HG03135 (cell line): ENCODE results near the gene HIC1.

ENCODE experiments used
- ATAC-seq: cut with Tn5 transposase; IDR thresholded peaks from one replicate; pipeline ENCODE4 v1.9.1; 2021; ENCODE audit warnings: mild to moderate bottlenecking, moderate library complexity; ENCODE audit not compliant: unreplicated experiment

The HIC1 gene

GRCh38 chr17:2025220-2025621, 29.7 kb upstream of the HIC1 start, which contains the start of gene RTN4RL1:
Gene RTN4RL1 (minus strand): TSS chr17:2025334. CDS start chr17:2024865, 469 bp downstream.
- ATAC-seq: no peak

- no peak for ATAC-seq
Measured at GRCh38 chr17:2025622-2026309, 29.1 kb upstream of the HIC1 start.

DNA sequence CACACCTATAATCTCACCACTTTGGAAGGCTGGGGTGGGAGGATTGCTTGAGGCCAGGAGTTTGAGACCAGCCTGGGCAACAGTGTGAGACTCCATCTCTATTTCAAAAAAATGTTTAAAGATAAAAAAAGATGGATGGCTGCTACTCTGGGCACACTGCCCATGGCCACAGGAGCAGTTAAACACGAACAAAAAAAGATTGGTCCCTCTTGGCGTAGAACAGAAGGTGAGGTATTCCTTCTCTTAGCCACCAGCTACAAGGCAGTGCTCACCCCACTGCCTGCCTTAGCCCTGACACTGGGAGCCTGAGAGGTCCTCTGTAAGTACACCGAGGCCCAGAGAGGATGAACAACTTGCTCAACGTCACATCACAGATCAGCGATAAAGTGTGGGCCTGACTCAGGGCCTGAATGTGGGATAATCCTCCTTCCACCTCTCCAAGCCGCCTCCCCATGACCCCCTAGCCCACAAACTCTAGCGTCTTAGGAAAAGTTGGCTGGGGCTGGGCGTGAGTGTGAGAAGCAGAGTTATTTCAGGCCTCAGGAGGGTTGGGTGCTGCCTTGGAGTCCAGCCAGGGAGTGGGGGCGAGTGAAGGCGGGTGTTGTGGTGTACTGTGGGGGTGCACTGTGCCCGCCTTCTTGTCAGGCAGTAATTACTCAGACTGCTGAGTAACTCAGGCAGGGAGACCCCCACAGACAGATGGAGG, 27.2 kb upstream of the HIC1 start:
- ATAC-seq: no peak

- ATAC-seq: no peak
Measured at GRCh38 chr17:2028234-2028614, 26.7 kb upstream of the HIC1 start.

DNA sequence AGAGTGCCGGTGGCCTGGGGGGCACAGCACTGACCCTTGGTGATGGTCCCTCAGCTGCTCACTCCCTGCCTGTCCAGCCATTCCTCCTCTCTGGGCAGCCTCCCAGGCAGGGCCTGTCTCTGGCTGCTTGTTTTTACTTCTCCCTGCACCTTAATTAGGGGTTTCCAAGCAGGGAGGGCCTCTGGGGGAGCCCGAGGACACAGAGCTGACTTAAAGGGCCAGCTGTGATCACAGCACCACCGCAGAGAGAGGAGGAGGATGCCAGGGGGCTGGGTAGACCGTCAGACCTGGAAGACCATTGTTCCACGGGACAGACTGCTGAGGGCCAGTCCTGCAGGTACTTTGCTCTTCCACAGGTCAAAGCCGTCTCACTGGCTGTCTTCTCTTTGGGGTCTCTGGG, 26.2 kb upstream of the HIC1 start:
- no peak for ATAC-seq

- ATAC-seq: peak; percentile 64
Measured at GRCh38 chr17:2029911-2030778, 24.8 kb upstream of the HIC1 start, which contains the start of gene DPH1. Gene DPH1 (plus strand): TSS chr17:2030153. CDS start chr17:2030170, 17 bp downstream.

GRCh38 chr17:2030779-2031163, 24.1 kb upstream of the HIC1 start:
- no peak for ATAC-seq

DNA sequence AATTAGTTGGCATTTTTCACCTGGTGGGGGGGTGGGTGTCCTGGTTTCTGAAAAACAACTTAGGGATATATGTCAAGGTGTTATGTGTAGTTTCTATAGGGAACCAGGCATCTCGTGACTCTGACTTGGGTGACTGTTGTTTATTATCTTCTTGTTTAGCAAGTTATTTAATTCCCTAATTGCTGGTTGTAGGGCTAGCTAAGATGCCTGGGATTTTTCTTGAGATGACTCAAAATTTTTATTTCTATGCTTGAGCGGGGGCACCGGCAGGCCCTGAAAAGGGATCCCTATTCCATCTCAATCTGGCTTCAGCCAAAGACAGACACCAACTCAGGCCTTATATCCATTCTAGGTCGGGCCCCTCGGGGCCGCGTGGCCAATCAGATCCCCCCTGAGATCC, 21.8 kb upstream of the HIC1 start:
- no peak for ATAC-seq

DNA sequence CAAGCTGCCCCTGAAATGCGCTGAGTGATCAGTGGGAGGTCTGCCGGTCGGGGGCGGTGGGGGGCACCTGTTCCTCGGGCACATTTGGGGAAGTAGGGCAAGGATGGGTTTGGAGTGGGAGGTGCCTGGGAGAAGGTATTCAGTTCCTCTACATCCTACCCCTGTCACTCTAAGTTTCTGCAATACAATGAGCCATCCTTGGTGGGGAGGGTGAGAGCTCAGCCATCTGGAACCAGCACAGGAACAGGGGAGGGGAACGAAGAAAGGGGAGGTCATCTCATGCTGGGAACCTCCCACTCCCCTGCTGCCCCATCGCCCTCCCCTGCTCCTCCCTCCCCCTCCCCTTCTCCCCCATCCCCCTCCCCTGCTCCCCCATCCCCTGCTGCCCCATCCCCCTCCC, 20.7 kb upstream of the HIC1 start:
- no peak for ATAC-seq

- ATAC-seq: no peak
Measured at GRCh38 chr17:2034806-2035540, 19.9 kb upstream of the HIC1 start.

DNA sequence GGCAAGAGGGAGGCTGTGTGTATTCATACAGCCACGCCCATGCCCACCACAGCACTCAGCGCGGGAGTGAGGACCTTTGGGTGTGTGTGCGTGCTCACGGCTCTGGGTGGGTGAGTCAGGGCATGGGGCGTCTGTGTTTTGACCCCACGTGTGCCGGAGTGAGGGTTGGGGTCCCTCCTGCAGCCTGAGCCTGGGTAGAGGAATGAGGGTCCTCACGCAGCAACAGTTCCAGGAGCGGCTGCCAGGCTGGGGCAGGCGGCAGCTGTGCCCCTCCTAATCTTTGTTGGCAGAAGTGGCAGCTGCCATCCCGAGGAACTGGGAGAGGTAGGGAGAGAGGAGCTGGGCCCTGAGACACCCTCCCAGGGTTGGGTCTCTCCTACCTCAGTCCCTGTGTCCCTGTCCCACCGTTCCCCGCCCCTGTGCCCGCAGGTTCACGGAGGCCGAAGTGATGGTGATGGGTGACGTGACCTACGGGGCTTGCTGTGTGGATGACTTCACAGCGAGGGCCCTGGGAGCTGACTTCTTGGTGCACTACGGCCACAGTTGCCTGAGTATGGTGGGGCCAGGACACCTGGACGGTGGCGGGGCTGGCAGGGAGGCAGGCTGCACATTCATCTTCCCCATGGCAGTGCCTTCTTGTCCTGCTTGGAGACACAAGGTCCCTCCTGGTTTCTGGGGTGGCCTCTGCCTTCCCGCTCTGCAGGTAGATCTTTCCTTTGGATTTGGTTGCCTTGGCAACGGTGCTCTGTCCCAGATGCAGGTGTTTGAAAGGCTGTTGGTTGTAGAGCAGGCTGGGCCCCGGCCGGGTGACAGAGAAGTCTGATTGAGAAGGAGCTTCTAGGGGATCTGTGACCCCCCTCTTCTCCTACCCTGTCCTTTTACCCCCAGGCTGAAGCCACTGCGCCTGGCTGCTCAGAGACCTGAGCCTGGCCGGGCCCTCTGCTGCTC, 19.1 kb upstream of the HIC1 start:
- no peak for ATAC-seq

DNA sequence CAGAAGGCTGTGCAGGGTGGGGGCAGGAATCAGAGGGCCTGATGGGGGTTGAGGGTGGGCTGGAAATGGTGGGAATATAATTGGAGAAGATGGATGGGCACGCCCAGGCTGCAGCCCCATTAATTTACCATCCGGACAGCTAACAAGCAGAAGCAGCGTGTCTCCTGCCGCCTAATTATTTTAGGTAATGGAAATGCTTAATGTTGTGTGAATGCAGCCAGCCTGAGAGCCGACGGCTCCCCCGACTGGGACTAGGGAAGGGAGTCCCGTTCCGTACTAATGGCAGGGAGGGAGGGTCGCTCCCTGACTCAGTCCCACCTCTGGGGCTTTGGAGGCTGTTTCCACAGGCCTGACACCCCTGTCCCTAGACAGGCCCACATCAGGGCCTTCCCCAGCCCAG, 17.7 kb upstream of the HIC1 start:
- ATAC-seq: no peak

DNA sequence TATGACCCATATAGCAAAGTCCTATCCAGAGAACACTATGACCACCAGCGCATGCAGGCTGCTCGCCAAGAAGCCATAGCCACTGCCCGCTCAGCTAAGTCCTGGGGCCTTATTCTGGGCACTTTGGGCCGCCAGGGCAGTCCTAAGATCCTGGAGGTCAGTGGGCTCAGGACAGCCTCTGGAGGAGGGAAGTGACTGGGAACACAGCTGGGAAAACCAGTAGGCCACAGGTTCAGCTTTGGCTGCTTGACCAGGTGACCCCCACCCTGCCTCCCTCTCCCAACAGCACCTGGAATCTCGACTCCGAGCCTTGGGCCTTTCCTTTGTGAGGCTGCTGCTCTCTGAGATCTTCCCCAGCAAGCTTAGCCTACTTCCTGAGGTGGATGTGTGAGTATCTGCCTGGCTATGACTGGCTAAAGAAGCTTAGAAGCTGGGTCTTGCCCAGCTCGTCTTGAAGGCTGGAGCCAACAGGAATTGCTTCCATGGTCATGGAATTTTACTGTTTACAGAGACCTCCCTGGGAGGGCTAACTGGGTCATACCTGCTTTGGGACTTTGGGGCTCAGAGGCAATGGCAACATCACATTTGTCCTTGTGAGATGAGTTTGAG, 14.6 kb upstream of the HIC1 start:
- no peak for ATAC-seq

DNA sequence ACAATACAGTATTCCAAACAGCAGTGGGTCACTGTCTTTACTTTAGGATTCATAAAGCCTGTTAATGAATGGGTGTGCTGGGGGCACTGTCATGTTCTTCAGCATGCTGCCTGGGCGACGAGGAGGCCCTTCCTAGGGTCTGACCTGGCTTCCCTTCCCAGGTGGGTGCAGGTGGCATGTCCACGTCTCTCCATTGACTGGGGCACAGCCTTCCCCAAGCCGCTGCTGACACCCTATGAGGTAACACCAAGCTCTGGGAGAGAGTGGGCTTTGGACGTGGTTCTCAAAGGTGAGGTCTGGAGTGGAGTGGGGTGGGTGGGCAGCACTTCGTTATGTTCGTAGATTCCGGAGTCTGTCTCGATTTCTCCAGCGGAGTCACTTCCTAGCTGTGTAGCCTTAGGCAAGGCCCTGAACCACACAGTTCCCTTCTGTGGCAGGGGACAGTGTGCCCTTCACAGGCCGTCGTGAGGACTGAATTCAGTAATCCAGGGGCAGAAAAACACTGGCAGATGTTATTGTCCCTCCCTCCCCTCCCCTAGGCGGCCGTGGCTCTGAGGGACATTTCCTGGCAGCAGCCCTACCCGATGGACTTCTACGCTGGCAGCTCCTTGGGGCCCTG, 13.9 kb upstream of the HIC1 start:
- no peak for ATAC-seq

- peak; percentile 86 for ATAC-seq
Measured at GRCh38 chr17:2041561-2042389, 13.1 kb upstream of the HIC1 start, which contains the start of gene OVCA2. Gene OVCA2 (plus strand): TSS chr17:2042022. CDS start chr17:2042048, 26 bp downstream.

- ATAC-seq: no peak
Measured at GRCh38 chr17:2042390-2042847, 12.5 kb upstream of the HIC1 start.

DNA sequence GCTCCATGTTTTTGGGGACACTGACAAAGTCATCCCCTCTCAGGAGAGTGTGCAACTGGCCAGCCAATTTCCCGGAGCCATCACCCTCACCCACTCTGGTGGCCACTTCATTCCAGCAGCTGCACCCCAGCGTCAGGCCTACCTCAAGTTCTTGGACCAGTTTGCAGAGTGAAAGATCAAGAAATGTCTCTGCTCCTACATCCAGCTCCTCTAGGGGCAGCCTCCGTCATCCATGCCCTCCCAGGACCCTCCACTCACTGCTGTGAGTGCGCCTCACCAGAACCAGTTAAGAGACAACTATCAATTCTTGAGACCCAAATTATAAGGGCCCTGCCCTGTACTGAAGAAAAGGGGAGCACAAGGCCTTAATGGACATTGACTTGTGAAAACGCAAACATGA, 12.0 kb upstream of the HIC1 start:
- ATAC-seq: no peak

- no peak for ATAC-seq
Measured at GRCh38 chr17:2043785-2044184, 11.1 kb upstream of the HIC1 start.
